Measurements from ENCODE around the gene ACYP2. TPM values are rescaled to one million over a fixed set of nuclear protein-coding genes. Genes with fewer than 3 reads are reported as not detected.

ACYP2 gene
- total RNA-seq, 4 donors from 2014 or later = 1.6 to 77.4 (median 11.4) TPM

- Histone ChIP-seq H3K27me3 (no peaks in the 10 kb centered on the region), H3K4me3 (no peak overlapping the region), H3K9me3 (no peaks in the 10 kb centered on the region), H3K4me1 (no peaks in the 10 kb centered on the region), H3K27ac (no peak overlapping the region), H3K36me3 (no peaks in the 10 kb centered on the region)
- WGBS, 2 donors (ENCODE audit: low coverage in 1 of 2) = 86 to 100% methylated on average over 2 of the region's 2 CpGs
- in situ Hi-C loops (cut with MboI; ENCODE audit: low pct_ligation_motif_present in 1 of 4, low pct_unique_long_range_greater_than_20kb in 1 of 4, low sequenced_read_pairs in 3 of 4) (loop anchor here in 1 of 4 donors (25.0 kb wide), 1 partner anchor 523 kb away; the partner anchor contains the start of gene EML6), intact Hi-C loops (cut with DNase I; ENCODE audit: low total_unique reads) (no loop called here)
- DNase-seq = no peak
- TF ChIP-seq POLR2A (IDR thresholded peaks at IDR 0.05) (no peak), CTCF (IDR thresholded peaks at IDR 0.05) (no peak), EP300 (IDR thresholded peaks at IDR 0.05; ENCODE audit: low read depth) (no peak), POLR2AphosphoS5 (IDR thresholded peaks at IDR 0.05) (no peak)
Measured at GRCh38 chr2:54189539-54189938, 74.1 kb downstream of the ACYP2 start.

- in situ Hi-C loops (cut with MboI; ENCODE audit: low pct_ligation_motif_present in 1 of 4, low pct_unique_long_range_greater_than_20kb in 1 of 4, low sequenced_read_pairs in 3 of 4) (loop anchor here in 1 of 4 donors (25.0 kb wide), 1 partner anchor 521 kb away; the partner anchor contains the start of gene EML6), intact Hi-C loops (cut with DNase I; ENCODE audit: low total_unique reads) (no loop called here)
- no peak for TF ChIP-seq POLR2AphosphoS5 (IDR thresholded peaks at IDR 0.05)
- TF ChIP-seq CTCF (IDR thresholded peaks at IDR 0.05) = no peak
- TF ChIP-seq POLR2A (IDR thresholded peaks at IDR 0.05) = no peak
- no peak for TF ChIP-seq EP300 (IDR thresholded peaks at IDR 0.05; ENCODE audit: low read depth)
- H3K4me1 ChIP-seq = no peaks in the 10 kb centered on the region
- no peak overlapping the region for H3K4me3 ChIP-seq
- no peak overlapping the region for H3K27ac ChIP-seq
- H3K36me3 ChIP-seq = no peaks in the 10 kb centered on the region
- no peaks in the 10 kb centered on the region for H3K9me3 ChIP-seq
- H3K27me3 ChIP-seq = no peaks in the 10 kb centered on the region
- WGBS, 2 donors (ENCODE audit: low coverage in 1 of 2) = 90 to 96% methylated on average over 2 of the region's 2 CpGs
- DNase-seq = no peak
Measured at GRCh38 chr2:54191361-54192135, 76.1 kb downstream of the ACYP2 start.

- 88 to 92% methylated on average over 5 to 8 of the region's 8 CpGs for WGBS, 2 donors (ENCODE audit: low coverage in 1 of 2)
Measured at GRCh38 chr2:54194761-54195750, 79.6 kb downstream of the ACYP2 start.

More at GRCh38 chr2:54194761-54195750, 79.6 kb downstream of the ACYP2 start:
- TF ChIP-seq POLR2A (IDR thresholded peaks at IDR 0.05) = no peak
- no peak for TF ChIP-seq POLR2AphosphoS5 (IDR thresholded peaks at IDR 0.05)
- no peak for TF ChIP-seq CTCF (IDR thresholded peaks at IDR 0.05)
- no peak for TF ChIP-seq EP300 (IDR thresholded peaks at IDR 0.05; ENCODE audit: low read depth)
- no peak for DNase-seq
- H3K27ac ChIP-seq = no peak overlapping the region
- no peaks in the 10 kb centered on the region for H3K36me3 ChIP-seq
- H3K4me1 ChIP-seq = no peaks in the 10 kb centered on the region
- intact Hi-C loops (cut with DNase I; ENCODE audit: low total_unique reads) = no loop called here
- no peak overlapping the region for H3K4me3 ChIP-seq
- no peaks in the 10 kb centered on the region for H3K27me3 ChIP-seq
- no peaks in the 10 kb centered on the region for H3K9me3 ChIP-seq
- in situ Hi-C loops (cut with MboI; ENCODE audit: low pct_ligation_motif_present in 1 of 4, low pct_unique_long_range_greater_than_20kb in 1 of 4, low sequenced_read_pairs in 3 of 4) = loop anchor here in 1 of 4 donors (25.0 kb wide), 1 partner anchor 517 kb away; the partner anchor contains the start of gene EML6

All from transverse colon (tissue), 4 donors.